Fibroblast of lung (primary cell): ENCODE results near the gene CAPS.

ENCODE experiments used
- CTCF ChIP-seq, 2 donors: IDR thresholded peaks in 1 of 2; conservative IDR thresholded peaks in 1 of 2; 1 replicate in 1 of 2; 2 replicates in 1 of 2; pipeline ENCODE4 v1.5.1; 2011 to 2012; ENCODE audit warnings: low read length in 2 of 2, control low read depth in 1 of 2, inconsistent platforms in 1 of 2, low read depth in 1 of 2, mild to moderate bottlenecking in 1 of 2
- EZH2 ChIP-seq: IDR thresholded peaks from 2 replicates; pipeline ENCODE4 v1.5.1; 2012; ENCODE audit warnings: low read length, control low read depth, mild to moderate bottlenecking; ENCODE audit errors: missing control alignments

- TF ChIP-seq CTCF (conservative IDR thresholded peaks at IDR 0.05 in 1 of 2, IDR thresholded peaks at IDR 0.05 in 1 of 2; ENCODE audit: low read depth in 1 of 2, low read length in 2 of 2), result no peak
- no peak for TF ChIP-seq EZH2
Measured at GRCh38 chr19:5910638-5910907, 3.5 kb upstream of the CAPS start.
